Liver (tissue), 9 donors: Measurements from ENCODE around the gene GNPDA2. TPM values are rescaled to one million over a fixed set of nuclear protein-coding genes. Genes with fewer than 3 reads are reported as not detected.
A peak's percentile ranks its signal among the peaks of the same experiment; 100 is the strongest.
"Not testable (repeated sequence)": the region's sequence is repeated elsewhere in the genome, so short reads cannot be mapped to it uniquely, and the experiment has no call there.

Experiments used
- DNase-seq: peaks from one replicate; pipeline ENCODE4 v3.0.0-alpha.2; 2017; ENCODE audit warnings: low spot score
- H3K27ac ChIP-seq, 2 donors: one replicate each; pipeline ENCODE4 v1.7.0; 2013; ENCODE audit warnings: inconsistent platforms in 2 of 2, low read length in 2 of 2, control low read depth in 1 of 2, low read depth in 1 of 2, mild to moderate bottlenecking in 1 of 2
- H3K27me3 ChIP-seq, 4 donors: one replicate each; pipeline versions ENCODE4 v1.6.1 to v1.7.0; 2013; ENCODE audit warnings: low read length in 3 of 4, inconsistent platforms in 1 of 4, mild to moderate bottlenecking in 1 of 4, moderate library complexity in 1 of 4; ENCODE audit not compliant: control insufficient read depth in 4 of 4, insufficient read depth in 4 of 4
- H3K36me3 ChIP-seq, 4 donors: one replicate each; pipeline versions ENCODE4 v1.6.1 to v1.7.0; 2013; ENCODE audit warnings: low read length in 3 of 4, mild to moderate bottlenecking in 3 of 4, low read depth in 1 of 4, moderate library complexity in 1 of 4; ENCODE audit not compliant: control insufficient read depth in 4 of 4, insufficient read depth in 3 of 4
- H3K4me1 ChIP-seq, 4 donors: one replicate each; pipeline versions ENCODE4 v1.6.1 to v1.7.0; 2013; ENCODE audit warnings: low read length in 3 of 4, mild to moderate bottlenecking in 3 of 4, moderate library complexity in 1 of 4; ENCODE audit not compliant: control insufficient read depth in 4 of 4, insufficient read depth in 4 of 4
- H3K4me3 ChIP-seq, 3 donors: one replicate each; pipeline versions ENCODE4 v1.6.1 to v1.7.0; 2013; ENCODE audit warnings: low read length in 3 of 3, control low read depth in 1 of 3, low read depth in 1 of 3, mild to moderate bottlenecking in 1 of 3
- H3K9ac ChIP-seq, 2 donors: one replicate each; pipeline ENCODE4 v1.7.0; 2013; ENCODE audit warnings: low read length in 2 of 2, mild to moderate bottlenecking in 2 of 2, moderate library complexity in 2 of 2, control low read depth in 1 of 2, low read depth in 1 of 2
- H3K9me3 ChIP-seq, 4 donors: one replicate each; pipeline versions ENCODE4 v1.6.1 to v1.7.0; 2013; ENCODE audit warnings: low read length in 3 of 4; ENCODE audit not compliant: control insufficient read depth in 4 of 4
- ATF3 ChIP-seq: IDR thresholded peaks from 2 replicates; pipeline ENCODE4 v1.6.1; 2016; ENCODE audit warnings: antibody characterized with exemption
- CTCF ChIP-seq: fragments of 150-350 bp; IDR thresholded peaks from 2 replicates; pipeline ENCODE4 v1.5.1; 2017; ENCODE audit warnings: improper control_type of control experiment, low read depth, low read length; ENCODE audit not compliant: missing input control
- EGR1 ChIP-seq, 2 donors: IDR thresholded peaks; 2 replicates each; pipeline ENCODE4 v1.6.1; 2016 to 2018; ENCODE audit warnings: antibody characterized with exemption in 2 of 2, low read depth in 2 of 2
- FOXA2 ChIP-seq: IDR thresholded peaks from 2 replicates; pipeline ENCODE4 v1.6.1; 2016; ENCODE audit warnings: antibody characterized with exemption
- GABPA ChIP-seq, 2 donors: IDR thresholded peaks in 1 of 2; conservative IDR thresholded peaks in 1 of 2; 2 replicates each; pipeline ENCODE4 v1.6.1; 2016; ENCODE audit warnings: antibody characterized with exemption in 2 of 2, mild to moderate bottlenecking in 1 of 2, moderate library complexity in 1 of 2
- HNF4A ChIP-seq, 2 donors: conservative IDR thresholded peaks; 2 replicates each; pipeline ENCODE4 v1.6.1; 2016; ENCODE audit warnings: antibody characterized with exemption in 2 of 2, mild to moderate bottlenecking in 2 of 2
- HNF4G ChIP-seq: IDR thresholded peaks from 2 replicates; pipeline ENCODE4 v1.6.1; 2016; ENCODE audit warnings: antibody characterized with exemption
- JUND ChIP-seq, 2 donors: IDR thresholded peaks; 2 replicates each; pipeline ENCODE4 v1.6.1; 2016; ENCODE audit warnings: antibody characterized with exemption in 2 of 2
- MAX ChIP-seq: IDR thresholded peaks from 2 replicates; pipeline ENCODE4 v1.6.1; 2016; ENCODE audit warnings: antibody characterized with exemption
- RAD21 ChIP-seq, 2 donors: IDR thresholded peaks; 2 replicates each; pipeline ENCODE4 v1.6.1; 2016; ENCODE audit warnings: antibody characterized with exemption in 2 of 2, mild to moderate bottlenecking in 2 of 2
- REST ChIP-seq: IDR thresholded peaks from 2 replicates; pipeline ENCODE4 v1.6.1; 2016; ENCODE audit warnings: antibody characterized with exemption, mild to moderate bottlenecking
- RXRA ChIP-seq, 2 donors: IDR thresholded peaks; 2 replicates each; pipeline ENCODE4 v1.6.1; 2017 to 2018; ENCODE audit warnings: antibody characterized with exemption in 2 of 2, mild to moderate bottlenecking in 1 of 2
- SP1 ChIP-seq: IDR thresholded peaks from 2 replicates; pipeline ENCODE4 v1.6.1; 2018; ENCODE audit warnings: antibody characterized with exemption, mild to moderate bottlenecking
- TAF1 ChIP-seq: conservative IDR thresholded peaks from 2 replicates; pipeline ENCODE4 v1.6.1; 2016; ENCODE audit warnings: antibody characterized with exemption, mild to moderate bottlenecking
- YY1 ChIP-seq: IDR thresholded peaks from 2 replicates; pipeline ENCODE4 v1.6.1; 2016; ENCODE audit warnings: antibody characterized with exemption, mild to moderate bottlenecking
- ZBTB33 ChIP-seq: IDR thresholded peaks from 2 replicates; pipeline ENCODE4 v1.6.1; 2016; ENCODE audit warnings: antibody characterized with exemption
- WGBS: extraction: QIAGEN DNeasy Blood & Tissue Kit; methylation state at CpG from one replicate; pipeline ENCODE4 v1.1.7; 2013; 5-methylcytosine and 5-hydroxymethylcytosine counted together
- polyA plus RNA-seq, 2 donors: library from polyadenylated mRNA; stranded (reverse) in 1 of 2; unstranded in 1 of 2; fragments of 200-250 nt in 1 of 2; fragments of >200 nt in 1 of 2; fragmentation: Nextera tagmentation in 1 of 2; extraction: Ambion mirVana in 1 of 2; gene quantifications; one replicate each; pipeline versions ENCODE4 v1.2.1 to v1.2.3, GENCODE V29; 2013 to 2015
- total RNA-seq, 2 donors: library from RNA; depleted of rRNA; stranded (reverse); fragments of >200 nt; gene quantifications; one replicate each; pipeline ENCODE4 v1.2.3, GENCODE V29; 2014
- donor health status: healthy.
- donor health status: healthy.
- donor health status: healthy.
- donor health status: healthy.
- donor health status: healthy.

The GNPDA2 gene
- total and polyA plus RNA-seq, 4 donors, result 1.5 to 5.3 (median 3.6) TPM

GRCh38 chr4:44738615-44739014 is 12.3 kb upstream of the GNPDA2 start (continued):
- TF ChIP-seq ZBTB33, result no peak
- TF ChIP-seq MAX, result no peak
- no peak for TF ChIP-seq YY1
- no peak for TF ChIP-seq ATF3
- no peak for TF ChIP-seq FOXA2
- peak; percentile 22 to 64 for TF ChIP-seq RAD21 (IDR thresholded peaks at IDR 0.05)

GRCh38 chr4:44736900-44737299 is 10.5 kb upstream of the GNPDA2 start:
- Histone ChIP-seq H3K27ac (no peak overlapping the region), H3K4me3 (no peak overlapping the region), H3K9me3 (no peaks in the 10 kb centered on the region), H3K9ac (no peak overlapping the region), H3K27me3 (peaks cover 0 to 3% (median 0%) of the 10 kb centered on the region in 4 donors), H3K36me3 (no peaks in the 10 kb centered on the region), H3K4me1 (no peaks in the 10 kb centered on the region)
- WGBS, result 90% methylated on average over 2 of the region's 2 CpGs
- no peak for DNase-seq
- TF ChIP-seq REST (no peak), HNF4A (conservative IDR thresholded peaks at IDR 0.05) (no peak), ATF3 (no peak), GABPA (IDR thresholded peaks at IDR 0.05 in 1 of 2, conservative IDR thresholded peaks at IDR 0.05 in 1 of 2) (no peak), SP1 (no peak), RXRA (IDR thresholded peaks at IDR 0.05) (no peak), MAX (no peak), CTCF (no peak), HNF4G (no peak), TAF1 (no peak), RAD21 (IDR thresholded peaks at IDR 0.05) (no peak), ZBTB33 (no peak), JUND (IDR thresholded peaks at IDR 0.05) (no peak), FOXA2 (no peak), YY1 (no peak), EGR1 (IDR thresholded peaks at IDR 0.05; ENCODE audit: low read depth in 2 of 2) (no peak)

GRCh38 chr4:44728694-44729093 is 2.3 kb upstream of the GNPDA2 start:
- H3K36me3 ChIP-seq, DNase-seq, H3K27me3 ChIP-seq, H3K9me3 ChIP-seq, H3K27ac ChIP-seq, H3K4me3 ChIP-seq, H3K9ac ChIP-seq: not testable (repeated sequence)
- peaks cover 1 to 15% (median 8%) of the 10 kb centered on the region in 4 donors for H3K4me1 ChIP-seq
- WGBS, result 92% methylated on average over 9 of the region's 9 CpGs
